Cardiac fibroblast (primary cell): ENCODE results near the gene PVR.
A peak's percentile ranks its signal among the peaks of the same experiment; 100 is the strongest.

Experiments used
- DNase-seq, 2 donors: peaks; one replicate each; pipeline versions ENCODE4 v3.0.0 to v3.0.0-alpha.2; 2010; ENCODE audit warnings: low read depth in 2 of 2
- H3K4me3 ChIP-seq, 2 donors: replicated peaks in 1 of 2; 1 replicate in 1 of 2; 2 replicates in 1 of 2; pipeline ENCODE4 v1.5.1; 2011; ENCODE audit warnings: low read depth in 2 of 2, low read length in 2 of 2, mild to moderate bottlenecking in 2 of 2, moderate library complexity in 1 of 2
- CTCF ChIP-seq: IDR thresholded peaks from one replicate; pipeline ENCODE4 v1.5.1; 2011; ENCODE audit warnings: low read depth, mild to moderate bottlenecking, low read length, inconsistent platforms

PVR gene

GRCh38 chr19:44636439-44637389, 7.0 kb upstream of the PVR start:
- no peak for DNase-seq
- TF ChIP-seq CTCF = no peak

GRCh38 chr19:44637390-44637764, 6.3 kb upstream of the PVR start:
- TF ChIP-seq CTCF = no peak
- H3K4me3 ChIP-seq = no peak overlapping the region
- DNase-seq = no peak

More at GRCh38 chr19:44636439-44637389, 7.0 kb upstream of the PVR start:
- no peak overlapping the region for H3K4me3 ChIP-seq

GRCh38 chr19:44640518-44640917, 3.2 kb upstream of the PVR start:
- TF ChIP-seq CTCF = no peak
- no peak overlapping the region for H3K4me3 ChIP-seq
- DNase-seq = peak; percentile 69 to 74

- no peak overlapping the region for H3K4me3 ChIP-seq
- TF ChIP-seq CTCF = no peak
- no peak for DNase-seq
Measured at GRCh38 chr19:44641501-44642265, 2.0 kb upstream of the PVR start.

GRCh38 chr19:44642377-44642776, 1.3 kb upstream of the PVR start:
- H3K4me3 ChIP-seq = no peak overlapping the region
- no peak for DNase-seq
- no peak for TF ChIP-seq CTCF

GRCh38 chr19:44644402-44645016, 799 bp downstream of the PVR start:
- peak; percentile 41 to 49 for DNase-seq
- peak overlapping the region; percentile 84 to 86 for H3K4me3 ChIP-seq
- TF ChIP-seq CTCF = no peak
